Measurements from ENCODE around the gene CAVIN1.
"Not testable (repeated sequence)": the region's sequence is repeated elsewhere in the genome, so short reads cannot be mapped to it uniquely, and the experiment has no call there.

The CAVIN1 gene

DNA sequence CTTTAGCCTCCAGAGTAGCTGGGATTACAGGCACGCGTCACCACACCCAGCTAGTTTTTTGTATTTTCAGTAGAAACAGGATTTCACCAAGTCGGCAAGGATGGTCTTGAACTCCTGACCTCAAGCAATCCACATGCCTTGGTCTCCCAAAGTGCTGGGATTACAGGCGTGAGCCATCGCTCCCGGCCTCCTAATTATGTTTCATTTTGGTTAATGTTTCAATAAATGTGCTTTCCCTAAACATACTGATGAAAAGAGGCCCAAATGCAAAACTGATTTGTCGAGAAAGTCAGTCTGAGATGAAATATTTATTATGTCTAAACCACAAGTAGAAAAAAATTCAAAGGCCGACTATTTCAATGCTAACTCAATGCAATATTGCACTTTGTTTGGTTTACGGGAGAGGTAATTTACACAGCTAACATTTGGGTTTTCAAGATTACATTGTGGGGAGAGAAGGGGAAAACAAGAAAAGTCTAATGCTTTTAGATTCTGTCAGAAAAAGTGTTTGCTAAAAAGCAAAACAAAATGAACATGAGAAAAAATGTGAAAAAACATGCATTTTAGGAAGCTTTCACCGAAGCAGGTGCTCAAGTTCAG is 44.6 kb downstream of the CAVIN1 start:
- Histone ChIP-seq H3K4me3 (ENCODE audit: severe bottlenecking) (no peak overlapping the region), H3K4me1 (ENCODE audit: insufficient read depth, poor library complexity, severe bottlenecking) (peaks cover 5% of the 10 kb centered on the region), H3K27me3 (ENCODE audit: insufficient read depth, poor library complexity, severe bottlenecking) (no peaks in the 10 kb centered on the region), H3K36me3 (ENCODE audit: low read depth) (peaks cover 7% of the 10 kb centered on the region), H3K9me3 (ENCODE audit: severe bottlenecking) (no peaks in the 10 kb centered on the region), H3K27ac (ENCODE audit: poor library complexity, severe bottlenecking) (peak overlapping the region; percentile 50)
- DNase-seq (ENCODE audit: low spot score) (no peak), ATAC-seq (ENCODE audit: low read depth) (no peak)
- TF ChIP-seq, protein P1, sequence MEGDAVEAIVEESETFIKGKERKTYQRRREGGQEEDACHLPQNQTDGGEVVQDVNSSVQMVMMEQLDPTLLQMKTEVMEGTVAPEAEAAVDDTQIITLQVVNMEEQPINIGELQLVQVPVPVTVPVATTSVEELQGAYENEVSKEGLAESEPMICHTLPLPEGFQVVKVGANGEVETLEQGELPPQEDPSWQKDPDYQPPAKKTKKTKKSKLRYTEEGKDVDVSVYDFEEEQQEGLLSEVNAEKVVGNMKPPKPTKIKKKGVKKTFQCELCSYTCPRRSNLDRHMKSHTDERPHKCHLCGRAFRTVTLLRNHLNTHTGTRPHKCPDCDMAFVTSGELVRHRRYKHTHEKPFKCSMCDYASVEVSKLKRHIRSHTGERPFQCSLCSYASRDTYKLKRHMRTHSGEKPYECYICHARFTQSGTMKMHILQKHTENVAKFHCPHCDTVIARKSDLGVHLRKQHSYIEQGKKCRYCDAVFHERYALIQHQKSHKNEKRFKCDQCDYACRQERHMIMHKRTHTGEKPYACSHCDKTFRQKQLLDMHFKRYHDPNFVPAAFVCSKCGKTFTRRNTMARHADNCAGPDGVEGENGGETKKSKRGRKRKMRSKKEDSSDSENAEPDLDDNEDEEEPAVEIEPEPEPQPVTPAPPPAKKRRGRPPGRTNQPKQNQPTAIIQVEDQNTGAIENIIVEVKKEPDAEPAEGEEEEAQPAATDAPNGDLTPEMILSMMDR (IDR thresholded peaks at IDR 0.05; ENCODE audit: poor library complexity, severe bottlenecking): no peak

DNA sequence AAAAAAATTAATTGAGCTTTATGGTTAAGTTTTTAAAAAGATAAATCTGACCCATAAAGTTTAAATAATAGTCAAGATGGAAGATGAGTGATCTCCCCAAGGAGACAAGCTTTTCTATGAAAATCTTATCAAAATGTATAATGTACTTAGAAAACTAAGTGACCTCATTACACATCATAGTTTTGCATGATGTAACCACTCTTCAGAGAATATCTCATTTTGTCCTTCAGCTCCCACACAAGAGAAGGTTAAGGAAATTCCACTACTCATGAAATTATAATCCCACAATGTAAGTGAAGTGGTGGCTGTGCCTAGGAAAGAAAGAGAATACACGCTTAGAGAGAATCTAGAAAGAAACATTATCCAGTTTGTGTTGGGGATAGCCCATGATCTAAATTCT is 49.2 kb downstream of the CAVIN1 start:
- no peak for ATAC-seq (ENCODE audit: low read depth)
- Histone ChIP-seq H3K9me3 (ENCODE audit: severe bottlenecking) (peaks cover 6% of the 10 kb centered on the region), H3K4me3 (ENCODE audit: severe bottlenecking) (no peak overlapping the region), H3K36me3 (ENCODE audit: low read depth) (peaks cover 15% of the 10 kb centered on the region), H3K27me3 (ENCODE audit: insufficient read depth, poor library complexity, severe bottlenecking) (no peaks in the 10 kb centered on the region), H3K27ac (ENCODE audit: poor library complexity, severe bottlenecking) (no peak overlapping the region), H3K4me1 (ENCODE audit: insufficient read depth, poor library complexity, severe bottlenecking) (no peaks in the 10 kb centered on the region)
- TF ChIP-seq, protein P1 (IDR thresholded peaks at IDR 0.05; ENCODE audit: poor library complexity, severe bottlenecking): no peak
- DNase-seq (ENCODE audit: low spot score): no peak

DNA sequence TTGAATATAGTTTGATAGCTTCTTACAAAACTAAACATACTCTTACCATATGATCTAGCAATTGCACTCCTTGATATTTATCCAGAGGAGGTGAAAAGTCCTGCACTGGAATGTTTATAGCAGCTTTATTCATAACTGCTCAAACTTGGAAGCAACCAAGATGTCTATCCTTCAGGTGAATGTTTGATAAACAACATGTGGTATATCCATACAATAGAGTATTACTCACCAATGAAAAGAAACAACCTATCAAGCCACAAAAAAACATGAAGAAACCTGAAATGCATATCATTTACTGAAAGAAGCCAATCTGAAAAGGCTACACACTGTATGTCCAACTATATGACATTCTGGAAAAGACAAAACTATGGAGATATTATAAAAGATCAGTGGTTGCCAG is 50.9 kb downstream of the CAVIN1 start:
- ATAC-seq (ENCODE audit: low read depth): no peak
- DNase-seq (ENCODE audit: low spot score): no peak
- peaks cover 15% of the 10 kb centered on the region for H3K36me3 ChIP-seq (ENCODE audit: low read depth)
- peaks cover 6% of the 10 kb centered on the region for H3K9me3 ChIP-seq (ENCODE audit: severe bottlenecking)
- TF ChIP-seq, protein P1 (IDR thresholded peaks at IDR 0.05; ENCODE audit: poor library complexity, severe bottlenecking): no peak
- no peaks in the 10 kb centered on the region for H3K27me3 ChIP-seq (ENCODE audit: insufficient read depth, poor library complexity, severe bottlenecking)
- H3K27ac ChIP-seq (ENCODE audit: poor library complexity, severe bottlenecking): no peak overlapping the region
- H3K4me1 ChIP-seq (ENCODE audit: insufficient read depth, poor library complexity, severe bottlenecking): no peaks in the 10 kb centered on the region
- no peak overlapping the region for H3K4me3 ChIP-seq (ENCODE audit: severe bottlenecking)

DNA sequence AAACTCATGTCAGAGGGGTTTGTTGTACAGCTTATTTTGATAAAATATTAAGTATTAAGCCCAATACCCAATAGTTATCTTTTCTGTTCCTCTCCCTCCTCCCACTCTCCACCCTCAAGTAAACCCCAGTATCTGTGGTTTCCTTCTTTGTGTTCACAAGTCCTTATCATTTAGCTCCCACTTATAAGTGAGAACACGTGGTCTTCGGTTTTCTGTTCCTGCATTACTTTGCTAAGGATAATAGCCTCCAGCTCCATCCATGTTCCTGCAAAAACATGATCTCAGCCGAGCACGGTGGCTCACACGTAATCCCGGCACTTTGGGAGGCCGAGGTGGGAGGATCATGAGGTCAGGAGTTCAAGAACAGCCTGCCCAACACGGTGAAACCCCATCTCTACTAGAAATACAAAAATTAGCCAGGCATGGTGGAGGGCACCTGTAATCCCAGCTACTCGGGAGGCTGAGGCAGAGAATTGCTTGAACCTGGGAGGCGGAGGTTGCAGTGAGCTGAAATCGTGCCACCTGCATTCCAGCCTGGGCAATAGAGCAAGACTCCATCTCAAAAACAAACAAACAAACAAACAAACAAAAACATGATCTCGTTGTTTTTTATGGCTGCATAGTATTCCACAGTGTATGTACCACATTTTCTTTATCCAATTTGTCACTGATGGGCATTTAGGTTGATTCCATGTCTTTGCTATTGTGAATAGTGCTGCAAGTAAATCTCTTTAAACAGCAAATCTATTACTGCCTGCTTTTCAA is 54.1 kb downstream of the CAVIN1 start:
- peaks cover 15% of the 10 kb centered on the region for H3K36me3 ChIP-seq (ENCODE audit: low read depth)
- H3K27me3 ChIP-seq (ENCODE audit: insufficient read depth, poor library complexity, severe bottlenecking); H3K4me3 ChIP-seq (ENCODE audit: severe bottlenecking); H3K4me1 ChIP-seq (ENCODE audit: insufficient read depth, poor library complexity, severe bottlenecking); DNase-seq (ENCODE audit: low spot score); H3K27ac ChIP-seq (ENCODE audit: poor library complexity, severe bottlenecking); H3K9me3 ChIP-seq (ENCODE audit: severe bottlenecking); ATAC-seq (ENCODE audit: low read depth): not testable (repeated sequence)

DNA sequence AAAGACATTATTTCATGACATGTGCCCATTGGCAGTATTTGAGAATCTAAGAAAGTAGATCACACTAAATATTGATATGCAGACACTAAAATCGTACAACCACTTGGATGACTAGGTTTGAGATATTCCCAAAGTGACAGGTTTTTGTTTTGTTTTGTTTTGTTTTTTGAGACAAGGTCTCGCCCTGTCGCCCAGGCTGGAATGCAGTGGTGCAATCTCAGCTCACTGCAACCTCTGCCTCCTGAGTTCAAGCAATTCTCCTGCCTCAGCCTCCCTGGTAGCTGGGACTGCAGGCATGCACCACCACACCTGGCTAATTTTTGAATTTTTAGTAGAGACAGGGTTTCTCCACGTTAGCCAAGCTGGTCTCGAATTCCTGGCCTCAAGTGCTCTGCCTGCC is 54.7 kb downstream of the CAVIN1 start:
- not testable (repeated sequence) for H3K27ac ChIP-seq (ENCODE audit: poor library complexity, severe bottlenecking); ATAC-seq (ENCODE audit: low read depth); H3K27me3 ChIP-seq (ENCODE audit: insufficient read depth, poor library complexity, severe bottlenecking); H3K4me1 ChIP-seq (ENCODE audit: insufficient read depth, poor library complexity, severe bottlenecking); H3K4me3 ChIP-seq (ENCODE audit: severe bottlenecking); DNase-seq (ENCODE audit: low spot score); H3K9me3 ChIP-seq (ENCODE audit: severe bottlenecking)
- peaks cover 15% of the 10 kb centered on the region for H3K36me3 ChIP-seq (ENCODE audit: low read depth)

DNA sequence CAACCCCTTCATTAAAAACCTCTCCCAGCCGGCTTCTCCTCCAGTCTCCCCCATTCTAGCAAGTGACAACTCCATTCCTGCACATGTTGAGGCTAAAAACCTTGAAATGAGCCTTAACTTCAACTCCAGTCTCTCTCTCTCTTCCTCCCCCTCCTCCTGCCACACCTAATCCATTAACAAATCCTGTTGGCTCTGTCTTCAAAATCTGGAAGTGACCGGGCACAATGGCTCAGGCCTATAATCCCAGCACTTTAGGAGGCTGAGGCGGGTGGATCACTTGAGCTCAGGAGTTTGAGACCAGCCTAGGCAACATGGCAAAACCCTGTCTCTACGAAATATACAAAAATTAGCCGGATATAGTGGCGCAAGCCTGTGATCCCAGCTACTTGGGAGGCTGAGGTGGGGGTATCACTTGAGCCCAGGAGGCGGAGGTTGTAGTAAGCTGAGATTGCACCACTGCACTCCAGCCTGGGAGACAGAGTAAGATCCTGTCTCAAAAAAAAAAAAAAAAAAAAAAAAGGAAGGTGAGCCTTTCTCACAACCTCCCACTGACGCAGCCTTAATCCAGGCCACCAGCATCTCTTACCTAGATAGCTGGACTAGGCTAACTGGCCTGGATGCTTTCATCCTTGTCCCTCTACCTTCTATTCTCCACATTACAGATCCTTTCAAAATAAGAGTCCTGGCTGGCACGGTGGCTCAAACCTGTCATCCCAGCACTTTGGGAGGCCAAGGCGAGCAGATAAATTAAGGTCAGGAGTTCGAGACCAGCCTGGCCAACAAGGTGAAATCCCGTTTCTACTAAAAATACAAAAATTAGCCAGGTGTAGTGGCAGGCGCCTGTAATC is 56.7 kb downstream of the CAVIN1 start:
- ATAC-seq (ENCODE audit: low read depth); H3K4me3 ChIP-seq (ENCODE audit: severe bottlenecking); H3K27ac ChIP-seq (ENCODE audit: poor library complexity, severe bottlenecking); DNase-seq (ENCODE audit: low spot score); H3K27me3 ChIP-seq (ENCODE audit: insufficient read depth, poor library complexity, severe bottlenecking); H3K36me3 ChIP-seq (ENCODE audit: low read depth); H3K9me3 ChIP-seq (ENCODE audit: severe bottlenecking); H3K4me1 ChIP-seq (ENCODE audit: insufficient read depth, poor library complexity, severe bottlenecking): not testable (repeated sequence)

Data from RWPE2 (cell line).